Trophoblast cell (in vitro differentiated cells and primary cell): Measurements from ENCODE around the gene NUDT12.

Experiments used
- DNase-seq, 2 donors: peaks; one replicate each; pipeline ENCODE4 v3.0.0-alpha.2; 2016
- H2AFZ ChIP-seq: 2 replicates; pipeline ENCODE4 v1.6.1; 2013; ENCODE audit warnings: low read length, moderate library complexity, mild to moderate bottlenecking; ENCODE audit not compliant: insufficient read depth, poor library complexity
- H2AK5ac ChIP-seq: 2 replicates; pipeline ENCODE4 v1.6.1; 2013; ENCODE audit warnings: mild to moderate bottlenecking, low read length
- H2BK120ac ChIP-seq: 2 replicates; pipeline ENCODE4 v1.6.1; 2013; ENCODE audit warnings: low read length, mild to moderate bottlenecking, moderate library complexity; ENCODE audit not compliant: insufficient read depth, poor library complexity
- H2BK12ac ChIP-seq: 2 replicates; pipeline ENCODE4 v1.6.1; 2013; ENCODE audit warnings: mild to moderate bottlenecking, low read length, moderate library complexity
- H2BK5ac ChIP-seq: 2 replicates; pipeline ENCODE4 v1.6.1; 2013; ENCODE audit warnings: low read length, low read depth, moderate library complexity, mild to moderate bottlenecking; ENCODE audit not compliant: poor library complexity
- H3K14ac ChIP-seq: 2 replicates; pipeline ENCODE4 v1.6.1; 2013; ENCODE audit warnings: mild to moderate bottlenecking, low read length
- H3K18ac ChIP-seq: 2 replicates; pipeline ENCODE4 v1.6.1; 2013; ENCODE audit warnings: mild to moderate bottlenecking, low read length
- H3K23ac ChIP-seq: 2 replicates; pipeline ENCODE4 v1.6.1; 2013; ENCODE audit warnings: low read length
- H3K27ac ChIP-seq: 2 replicates; pipeline ENCODE4 v1.5.1; 2013; ENCODE audit warnings: low read depth, mild to moderate bottlenecking, inconsistent platforms, low read length, moderate library complexity
- H3K27me3 ChIP-seq: 2 replicates; pipeline ENCODE4 v1.6.1; 2013; ENCODE audit warnings: inconsistent platforms, mild to moderate bottlenecking, low read length, moderate library complexity; ENCODE audit not compliant: insufficient read depth
- H3K36me3 ChIP-seq, 2 experiments: 1 replicate in 1 of 2; 2 replicates in 1 of 2; pipeline ENCODE4 v1.6.1; 2013; ENCODE audit warnings: low read length in 2 of 2, mild to moderate bottlenecking in 2 of 2, moderate library complexity in 1 of 2; ENCODE audit not compliant: insufficient read depth in 2 of 2, control insufficient read depth in 1 of 2
- H3K4ac ChIP-seq: 2 replicates; pipeline ENCODE4 v1.6.1; 2013; ENCODE audit warnings: low read depth, mild to moderate bottlenecking, low read length, moderate library complexity
- H3K4me1 ChIP-seq, 2 experiments: 1 replicate in 1 of 2; 2 replicates in 1 of 2; pipeline ENCODE4 v1.6.1; 2013; ENCODE audit warnings: low read length in 2 of 2, mild to moderate bottlenecking in 2 of 2, moderate library complexity in 1 of 2; ENCODE audit not compliant: insufficient read depth in 2 of 2, control insufficient read depth in 1 of 2
- H3K4me2 ChIP-seq: 2 replicates; pipeline ENCODE4 v1.6.1; 2013; ENCODE audit warnings: inconsistent platforms, mild to moderate bottlenecking, low read length, moderate library complexity
- H3K4me3 ChIP-seq: 2 replicates; pipeline ENCODE4 v1.5.1; 2013; ENCODE audit warnings: mild to moderate bottlenecking, low read depth, low read length, inconsistent platforms
- H3K79me1 ChIP-seq: one replicate; pipeline ENCODE4 v1.6.1; 2013; ENCODE audit warnings: low read length
- H3K79me2 ChIP-seq: 2 replicates; pipeline ENCODE4 v1.6.1; 2013; ENCODE audit warnings: low read length, mild to moderate bottlenecking; ENCODE audit not compliant: control insufficient read depth, insufficient read depth, poor library complexity
- H3K9ac ChIP-seq: 2 replicates; pipeline ENCODE4 v1.6.1; 2013; ENCODE audit warnings: mild to moderate bottlenecking, low read length
- H3K9me3 ChIP-seq: 2 replicates; pipeline ENCODE4 v1.6.1; 2013; ENCODE audit warnings: low read depth, mild to moderate bottlenecking, control low read depth, inconsistent platforms, low read length; ENCODE audit not compliant: insufficient read depth
- H4K12ac ChIP-seq: 2 replicates; pipeline ENCODE4 v1.6.1; 2013; ENCODE audit warnings: low read depth, mild to moderate bottlenecking, low read length, moderate library complexity
- H4K8ac ChIP-seq: 2 replicates; pipeline ENCODE4 v1.6.1; 2013; ENCODE audit warnings: low read depth, mild to moderate bottlenecking, low read length, moderate library complexity
- H4K91ac ChIP-seq: one replicate; pipeline ENCODE4 v1.6.1; 2013; ENCODE audit warnings: low read depth, mild to moderate bottlenecking, low read length, moderate library complexity
- WGBS: extraction: QIAGEN DNeasy Blood & Tissue Kit; methylation state at CpG from one replicate; pipeline ENCODE4 v1.1.7; 2013; ENCODE audit warnings: missing lambda C conversion rate; ENCODE audit not compliant: insufficient read length, insufficient coverage; ENCODE audit errors: extremely low coverage; 5-methylcytosine and 5-hydroxymethylcytosine counted together

Gene NUDT12

GRCh38 chr5:103601314-103601713 is 38.7 kb upstream of the NUDT12 start:
- Histone ChIP-seq H2AK5ac (no peak overlapping the region), H3K4me3 (no peak overlapping the region), H4K8ac (no peak overlapping the region), H3K4me1 (peaks cover 0 to 2% of the 10 kb centered on the region in 2 experiments), H3K23ac (no peak overlapping the region), H2AFZ (no peak overlapping the region), H3K79me2 (no peaks in the 10 kb centered on the region), H2BK12ac (peak overlapping the region; percentile 54), H3K36me3 (no peaks in the 10 kb centered on the region), H3K27me3 (no peaks in the 10 kb centered on the region), H3K27ac (no peak overlapping the region), H2BK5ac (no peak overlapping the region), H3K79me1 (no peaks in the 10 kb centered on the region), H3K9ac (no peak overlapping the region), H3K4me2 (no peak overlapping the region), H4K91ac (no peak overlapping the region), H4K12ac (no peak overlapping the region), H3K18ac (no peak overlapping the region), H3K9me3 (no peaks in the 10 kb centered on the region), H3K4ac (peak overlapping the region; percentile 27), H2BK120ac (no peak overlapping the region), H3K14ac (no peak overlapping the region)
- no peak for DNase-seq
- no CpG with 5 or more reads among the region's 3 CpGs for WGBS

DNA sequence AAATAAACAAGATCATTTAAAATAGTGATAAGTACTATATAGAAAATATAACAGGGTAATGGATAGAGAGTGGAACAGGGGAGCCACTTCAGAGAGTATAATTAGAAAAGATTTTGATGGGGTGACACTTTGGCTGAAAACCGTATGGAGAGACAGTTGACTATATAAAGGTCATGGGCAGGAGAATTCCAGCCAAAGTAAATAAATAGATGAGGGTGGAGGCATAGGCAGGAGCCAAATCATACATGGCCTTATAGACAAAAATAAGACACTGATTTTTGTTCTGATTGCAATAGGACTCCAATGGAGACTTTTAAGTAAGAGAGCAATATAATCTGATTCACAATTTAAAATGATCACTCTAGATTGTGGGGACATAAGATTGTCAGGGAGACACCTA is 37.5 kb upstream of the NUDT12 start:
- H3K27me3 ChIP-seq: no peaks in the 10 kb centered on the region
- H3K27ac ChIP-seq: peak overlapping the region; percentile 70
- no peak overlapping the region for H3K9ac ChIP-seq
- H2AK5ac ChIP-seq: no peak overlapping the region
- H3K4ac ChIP-seq: no peak overlapping the region
- no peak overlapping the region for H4K91ac ChIP-seq
- no peaks in the 10 kb centered on the region for H3K79me2 ChIP-seq
- H3K4me3 ChIP-seq: no peak overlapping the region
- DNase-seq: no peak
- no peaks in the 10 kb centered on the region for H3K36me3 ChIP-seq
- no peak overlapping the region for H4K8ac ChIP-seq
- H3K4me1 ChIP-seq: peaks cover 0 to 2% of the 10 kb centered on the region in 2 experiments
- H3K18ac ChIP-seq: no peak overlapping the region
- no peak overlapping the region for H3K23ac ChIP-seq
- no peak overlapping the region for H2BK12ac ChIP-seq
- no peak overlapping the region for H2AFZ ChIP-seq
- WGBS: no CpG with 5 or more reads among the region's 1 CpG
- no peaks in the 10 kb centered on the region for H3K79me1 ChIP-seq
- H4K12ac ChIP-seq: no peak overlapping the region
- H2BK5ac ChIP-seq: no peak overlapping the region
- no peak overlapping the region for H3K14ac ChIP-seq
- no peaks in the 10 kb centered on the region for H3K9me3 ChIP-seq
- no peak overlapping the region for H2BK120ac ChIP-seq
- H3K4me2 ChIP-seq: no peak overlapping the region

DNA sequence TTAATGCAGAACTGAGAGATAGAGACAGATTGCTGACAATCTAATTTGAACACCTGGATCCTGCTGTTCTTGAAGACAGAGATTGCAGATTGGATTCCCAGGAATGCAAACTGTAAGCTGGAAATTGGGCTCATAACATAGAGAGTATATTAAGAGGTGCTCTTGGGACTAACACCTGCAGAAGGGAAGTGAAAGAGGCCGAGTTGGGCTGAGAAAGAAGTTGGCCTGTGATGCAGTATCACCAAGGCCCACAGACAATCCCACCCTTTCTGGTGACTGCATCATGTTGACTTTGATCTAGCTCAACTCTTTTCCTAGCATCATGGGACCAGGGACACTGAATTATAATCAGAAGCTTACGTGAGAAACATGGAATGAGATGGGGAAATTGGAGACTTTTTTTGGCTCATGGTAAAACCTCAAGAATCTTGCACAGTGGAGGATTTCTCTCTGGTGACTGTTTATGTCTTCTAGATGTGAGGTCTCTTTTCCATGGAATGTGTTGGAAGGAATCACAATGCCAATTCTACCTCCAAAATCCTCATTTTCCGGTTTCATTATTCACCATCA is 36.5 kb upstream of the NUDT12 start:
- Histone ChIP-seq H4K8ac (no peak overlapping the region), H4K12ac (no peak overlapping the region), H3K4me3 (no peak overlapping the region), H3K36me3 (no peaks in the 10 kb centered on the region), H3K4ac (no peak overlapping the region), H2AFZ (no peak overlapping the region), H3K27me3 (no peaks in the 10 kb centered on the region), H2AK5ac (no peak overlapping the region), H3K9ac (peak overlapping the region; percentile 2), H3K14ac (no peak overlapping the region), H3K79me1 (no peaks in the 10 kb centered on the region), H3K27ac (no peak overlapping the region), H4K91ac (peak overlapping the region; percentile 11), H3K79me2 (no peaks in the 10 kb centered on the region), H2BK5ac (no peak overlapping the region), H3K4me1 (peaks cover 0 to 2% of the 10 kb centered on the region in 2 experiments), H3K9me3 (no peaks in the 10 kb centered on the region), H2BK120ac (no peak overlapping the region), H3K18ac (no peak overlapping the region), H2BK12ac (peak overlapping the region; percentile 30), H3K4me2 (no peak overlapping the region), H3K23ac (no peak overlapping the region)
- DNase-seq: no peak
- WGBS: no CpG with 5 or more reads among the region's 3 CpGs

GRCh38 chr5:103590221-103590620 is 27.6 kb upstream of the NUDT12 start:
- Histone ChIP-seq H3K4me1 (no peaks in the 10 kb centered on the region), H3K27me3 (no peaks in the 10 kb centered on the region), H2BK12ac (no peak overlapping the region), H4K12ac (no peak overlapping the region), H4K91ac (no peak overlapping the region), H2AK5ac (no peak overlapping the region), H3K9ac (no peak overlapping the region), H4K8ac (no peak overlapping the region), H3K36me3 (no peaks in the 10 kb centered on the region), H3K79me2 (no peaks in the 10 kb centered on the region), H3K18ac (no peak overlapping the region), H3K4me3 (no peak overlapping the region), H3K4me2 (no peak overlapping the region), H3K4ac (no peak overlapping the region), H2BK5ac (no peak overlapping the region), H3K9me3 (no peaks in the 10 kb centered on the region), H3K79me1 (no peaks in the 10 kb centered on the region), H2AFZ (no peak overlapping the region), H3K14ac (no peak overlapping the region), H2BK120ac (no peak overlapping the region), H3K27ac (no peak overlapping the region), H3K23ac (no peak overlapping the region)
- no peak for DNase-seq
- no CpG with 5 or more reads among the region's 3 CpGs for WGBS
